Activated T-cell treated with anti-CD3 and anti-CD28 coated beads for 4 hours (primary cell): ENCODE measurements around the gene PPP1R1C.
A peak's percentile ranks its signal among the peaks of the same experiment; 100 is the strongest.
"Not testable (repeated sequence)": the region's sequence is repeated elsewhere in the genome, so short reads cannot be mapped to it uniquely, and the experiment has no call there.

Experiments
- DNase-seq: peaks from one replicate; pipeline ENCODE4 v3.0.0-alpha.2; 2020

The PPP1R1C gene

GRCh38 chr2:181985632-181986205 lies at the start of gene PPP1R1C:
Gene PPP1R1C, plus strand, starts transcription at chr2:181985853. Its CDS starts 258 bp downstream, at chr2:181986111.
- DNase-seq = no peak

- no peak for DNase-seq
Observed at GRCh38 chr2:181937473-181937872, 48.2 kb upstream of the PPP1R1C start.

- no peak for DNase-seq
Observed at GRCh38 chr2:181943411-181944124, 42.1 kb upstream of the PPP1R1C start.

- no peak for DNase-seq
Observed at GRCh38 chr2:181944164-181944913, 41.3 kb upstream of the PPP1R1C start.

GRCh38 chr2:181944914-181945291 lies 40.8 kb upstream of the PPP1R1C start:
- no peak for DNase-seq

- no peak for DNase-seq
Observed at GRCh38 chr2:181946444-181947127, 39.1 kb upstream of the PPP1R1C start.

GRCh38 chr2:181947273-181947672 lies 38.4 kb upstream of the PPP1R1C start:
- no peak for DNase-seq

GRCh38 chr2:181948227-181948626 lies 37.4 kb upstream of the PPP1R1C start:
- no peak for DNase-seq

GRCh38 chr2:181949047-181949446 lies 36.6 kb upstream of the PPP1R1C start:
- no peak for DNase-seq

- DNase-seq = no peak
Observed at GRCh38 chr2:181952404-181953226, 33.0 kb upstream of the PPP1R1C start.

- DNase-seq = peak; percentile 40
Observed at GRCh38 chr2:181953881-181954537, 31.6 kb upstream of the PPP1R1C start.

- no peak for DNase-seq
Observed at GRCh38 chr2:181954538-181954883, 31.1 kb upstream of the PPP1R1C start.

- no peak for DNase-seq
Observed at GRCh38 chr2:181955010-181955409, 30.6 kb upstream of the PPP1R1C start.

- not testable (repeated sequence) for DNase-seq
Observed at GRCh38 chr2:181955866-181956265, 29.8 kb upstream of the PPP1R1C start.

- no peak for DNase-seq
Observed at GRCh38 chr2:181957668-181958067, 28.0 kb upstream of the PPP1R1C start.

GRCh38 chr2:181958726-181959125 lies 26.9 kb upstream of the PPP1R1C start:
- DNase-seq = no peak

GRCh38 chr2:181959508-181959907 lies 26.1 kb upstream of the PPP1R1C start:
- no peak for DNase-seq

- DNase-seq = not testable (repeated sequence)
Observed at GRCh38 chr2:181961167-181961566, 24.5 kb upstream of the PPP1R1C start.

GRCh38 chr2:181962142-181962541 lies 23.5 kb upstream of the PPP1R1C start:
- DNase-seq = no peak

- DNase-seq = no peak
Observed at GRCh38 chr2:181970160-181970794, 15.4 kb upstream of the PPP1R1C start.

GRCh38 chr2:181971032-181971431 lies 14.6 kb upstream of the PPP1R1C start:
- DNase-seq = no peak
